ENCODE measurements around the gene TMEFF1. TPM values are rescaled to one million over a fixed set of nuclear protein-coding genes. Genes with fewer than 3 reads are reported as not detected.
"Not testable (repeated sequence)": the region's sequence is repeated elsewhere in the genome, so short reads cannot be mapped to it uniquely, and the experiment has no call there.

The TMEFF1 gene
- total RNA-seq, 1 experiment from 2014 or later = 65.5 TPM

DNA sequence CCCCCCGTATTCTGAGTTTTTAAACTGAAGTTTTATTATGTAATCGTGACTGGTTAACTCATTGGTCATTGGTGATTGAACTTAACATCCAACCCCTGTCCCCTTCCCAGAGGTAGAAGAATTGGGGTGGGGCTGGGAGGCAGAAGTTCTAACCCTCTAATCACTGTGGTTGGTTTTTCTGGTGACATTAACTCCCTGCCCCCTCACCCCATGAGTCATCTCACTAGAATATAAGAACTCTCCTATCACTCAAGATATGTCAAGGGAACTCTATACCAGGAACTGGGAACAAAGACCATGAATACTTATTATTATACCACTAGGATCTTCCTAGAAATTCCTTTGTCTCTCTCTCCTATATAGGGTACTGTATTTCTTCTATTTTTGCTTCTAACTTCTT is 52.6 kb downstream of the TMEFF1 start:
- Histone ChIP-seq H3K79me1 (ENCODE audit: insufficient read depth, low read depth, low read length, poor library complexity, severe bottlenecking) (no peaks in the 10 kb centered on the region), H3K4me2 (ENCODE audit: insufficient read depth, insufficient read length, low read length) (no peak overlapping the region), H2AK5ac (ENCODE audit: insufficient read length, low read length) (no peak overlapping the region), H2BK120ac (ENCODE audit: low read depth, low read length, poor library complexity, severe bottlenecking) (no peak overlapping the region), H3K23me2 (ENCODE audit: insufficient read length, low read depth, low read length, poor library complexity, severe bottlenecking) (no peaks in the 10 kb centered on the region), H3K9me3 (ENCODE audit: control insufficient read depth, low read depth, low read length) (no peaks in the 10 kb centered on the region), H3K4me1 (ENCODE audit: insufficient read depth, low read length) (no peaks in the 10 kb centered on the region), H3K56ac (ENCODE audit: insufficient read length, low read depth, low read length) (no peak overlapping the region), H2BK20ac (ENCODE audit: low read depth, low read length, poor library complexity, severe bottlenecking) (no peak overlapping the region), H3K79me2 (ENCODE audit: insufficient read depth, low read length) (no peaks in the 10 kb centered on the region; the same call in 1 of the 2 replicates), H4K91ac (ENCODE audit: insufficient read length, low read depth, low read length) (no peak overlapping the region), H3K18ac (ENCODE audit: insufficient read length, low read depth, low read length) (no peak overlapping the region), H3T11ph (ENCODE audit: low read length) (no peak overlapping the region), H3K14ac (ENCODE audit: insufficient read depth, low read length) (no peak overlapping the region), H4K20me1 (ENCODE audit: control insufficient read depth, insufficient read depth, insufficient read length) (no peaks in the 10 kb centered on the region), H3K27ac (ENCODE audit: insufficient read length, low read depth, low read length) (no peak overlapping the region), H3K4ac (ENCODE audit: low read depth, low read length) (no peak overlapping the region), H2BK15ac (ENCODE audit: low read depth, low read length) (no peak overlapping the region), H3K27me3 (ENCODE audit: insufficient read depth, low read length) (no peaks in the 10 kb centered on the region), H3K9ac (ENCODE audit: extremely low read depth, insufficient read length, low read length) (no peak overlapping the region), H4K5ac (ENCODE audit: insufficient read length, low read depth, low read length) (no peak overlapping the region), H4K8ac (replicated peaks; ENCODE audit: insufficient read length, low read depth, low read length) (no peak overlapping the region), H2AFZ (ENCODE audit: low read length) (no peak overlapping the region), H2BK12ac (ENCODE audit: insufficient read length, low read depth, low read length) (no peak overlapping the region), H3K23ac (ENCODE audit: insufficient read length, low read depth, low read length) (no peak overlapping the region), H2BK5ac (ENCODE audit: insufficient read length, low read length) (no peak overlapping the region)
- no peak overlapping the region for H3K27ac Mint-ChIP-seq
- H3K9me3 Mint-ChIP-seq = peaks cover 18 to 19% of the 10 kb centered on the region in 2 experiments
- no CpG with 5 or more reads among the region's 2 CpGs for whole genome bisulfite sequencing (ENCODE audit: extremely low coverage, insufficient read length, low lambda C conversion rate)
- H3K4me3 Mint-ChIP-seq = no peak overlapping the region
- peaks cover 61 to 79% (median 64%) of the 10 kb centered on the region in 3 experiments for H3K36me3 Mint-ChIP-seq (ENCODE audit: insufficient read depth in 1 of 3, low read depth in 3 of 3)
- DNase-seq = no peak
- H3K4me1 Mint-ChIP-seq = peaks cover 10 to 16% of the 10 kb centered on the region in 2 experiments; a peak in 3 of 4 replicates
- no peaks in the 10 kb centered on the region; the same call in 1 of the 2 replicates for H3K27me3 Mint-ChIP-seq (ENCODE audit: low read depth)
- TF ChIP-seq, protein P1, sequence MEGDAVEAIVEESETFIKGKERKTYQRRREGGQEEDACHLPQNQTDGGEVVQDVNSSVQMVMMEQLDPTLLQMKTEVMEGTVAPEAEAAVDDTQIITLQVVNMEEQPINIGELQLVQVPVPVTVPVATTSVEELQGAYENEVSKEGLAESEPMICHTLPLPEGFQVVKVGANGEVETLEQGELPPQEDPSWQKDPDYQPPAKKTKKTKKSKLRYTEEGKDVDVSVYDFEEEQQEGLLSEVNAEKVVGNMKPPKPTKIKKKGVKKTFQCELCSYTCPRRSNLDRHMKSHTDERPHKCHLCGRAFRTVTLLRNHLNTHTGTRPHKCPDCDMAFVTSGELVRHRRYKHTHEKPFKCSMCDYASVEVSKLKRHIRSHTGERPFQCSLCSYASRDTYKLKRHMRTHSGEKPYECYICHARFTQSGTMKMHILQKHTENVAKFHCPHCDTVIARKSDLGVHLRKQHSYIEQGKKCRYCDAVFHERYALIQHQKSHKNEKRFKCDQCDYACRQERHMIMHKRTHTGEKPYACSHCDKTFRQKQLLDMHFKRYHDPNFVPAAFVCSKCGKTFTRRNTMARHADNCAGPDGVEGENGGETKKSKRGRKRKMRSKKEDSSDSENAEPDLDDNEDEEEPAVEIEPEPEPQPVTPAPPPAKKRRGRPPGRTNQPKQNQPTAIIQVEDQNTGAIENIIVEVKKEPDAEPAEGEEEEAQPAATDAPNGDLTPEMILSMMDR (conservative IDR thresholded peaks at IDR 0.05) = no peak

DNA sequence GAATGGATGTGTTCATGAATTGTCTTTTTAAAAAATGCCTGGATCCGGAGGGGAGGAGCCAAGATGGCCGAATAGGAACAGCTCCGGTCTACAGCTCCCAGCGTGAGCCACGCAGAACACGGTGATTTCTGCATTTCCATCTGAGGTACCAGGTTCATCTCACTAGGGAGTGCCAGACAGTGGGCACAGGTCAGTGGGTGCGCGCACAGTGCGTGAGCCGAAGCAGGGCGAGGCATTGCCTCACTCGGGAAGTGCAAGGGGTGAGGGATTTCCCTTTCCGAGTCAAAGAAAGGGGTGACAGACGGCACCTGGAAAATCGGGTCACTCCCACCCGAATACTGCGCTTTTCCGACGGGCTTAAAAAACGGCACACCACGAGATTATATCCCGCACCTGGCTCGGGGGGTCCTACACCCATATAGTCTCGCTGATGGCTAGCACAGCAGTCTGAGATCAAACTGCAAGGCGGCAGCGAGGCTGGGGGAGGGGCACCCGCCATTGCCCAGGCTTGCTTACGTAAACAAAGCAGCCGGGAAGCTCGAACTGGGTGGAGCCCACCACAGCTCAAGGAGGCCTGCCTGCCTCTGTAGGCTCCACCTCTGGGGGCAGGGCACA is 54.3 kb downstream of the TMEFF1 start:
- not testable (repeated sequence) for H3T11ph ChIP-seq (ENCODE audit: low read length); H2BK15ac ChIP-seq (ENCODE audit: low read depth, low read length); H2BK5ac ChIP-seq (ENCODE audit: insufficient read length, low read length); H3K56ac ChIP-seq (ENCODE audit: insufficient read length, low read depth, low read length); H3K79me1 ChIP-seq (ENCODE audit: insufficient read depth, low read depth, low read length, poor library complexity, severe bottlenecking); H2BK120ac ChIP-seq (ENCODE audit: low read depth, low read length, poor library complexity, severe bottlenecking); H3K4me1 ChIP-seq (ENCODE audit: insufficient read depth, low read length); H2BK20ac ChIP-seq (ENCODE audit: low read depth, low read length, poor library complexity, severe bottlenecking); H3K4ac ChIP-seq (ENCODE audit: low read depth, low read length); H3K23ac ChIP-seq (ENCODE audit: insufficient read length, low read depth, low read length); H3K9me3 ChIP-seq (ENCODE audit: control insufficient read depth, low read depth, low read length); H2AFZ ChIP-seq (ENCODE audit: low read length); H3K14ac ChIP-seq (ENCODE audit: insufficient read depth, low read length); H3K27me3 ChIP-seq (ENCODE audit: insufficient read depth, low read length); H3K27me3 Mint-ChIP-seq (ENCODE audit: low read depth); H2BK12ac ChIP-seq (ENCODE audit: insufficient read length, low read depth, low read length); H4K8ac ChIP-seq (replicated peaks; ENCODE audit: insufficient read length, low read depth, low read length); H4K91ac ChIP-seq (ENCODE audit: insufficient read length, low read depth, low read length); H3K18ac ChIP-seq (ENCODE audit: insufficient read length, low read depth, low read length); H3K27ac ChIP-seq (ENCODE audit: insufficient read length, low read depth, low read length); H4K20me1 ChIP-seq (ENCODE audit: control insufficient read depth, insufficient read depth, insufficient read length); H3K79me2 ChIP-seq (ENCODE audit: insufficient read depth, low read length); H3K23me2 ChIP-seq (ENCODE audit: insufficient read length, low read depth, low read length, poor library complexity, severe bottlenecking); H2AK5ac ChIP-seq (ENCODE audit: insufficient read length, low read length); H4K5ac ChIP-seq (ENCODE audit: insufficient read length, low read depth, low read length)
- Mint-ChIP-seq H3K36me3 (ENCODE audit: insufficient read depth in 1 of 3, low read depth in 3 of 3) (peaks cover 50 to 63% (median 51%) of the 10 kb centered on the region in 3 experiments), H3K4me3 (peak overlapping the region in 1 of 2 experiments; percentile 27; a peak in 2 of 5 replicates), H3K9me3 (peaks cover 18 to 19% of the 10 kb centered on the region in 2 experiments), H3K27ac (peak overlapping the region in 2 of 3 experiments; percentile 44 to 94; a peak in 4 of 7 replicates), H3K4me1 (peaks cover 10 to 16% of the 10 kb centered on the region in 2 experiments; a peak in 3 of 4 replicates)
- H3K9ac ChIP-seq (ENCODE audit: extremely low read depth, insufficient read length, low read length) = peak overlapping the region; percentile 19
- peak overlapping the region; percentile 33 for H3K4me2 ChIP-seq (ENCODE audit: insufficient read depth, insufficient read length, low read length)
- no CpG with 5 or more reads among the region's 30 CpGs for WGBS (ENCODE audit: extremely low coverage, insufficient read length, low lambda C conversion rate)
- DNase-seq = peak; percentile 28
